K562 treated with DMSO at 1 percent for 12 hours (cell line): ENCODE data around the gene HLA-DQB2. TPM values are rescaled to one million over a fixed set of nuclear protein-coding genes. Genes with fewer than 3 reads are reported as not detected.

Experiments used
- total RNA-seq: library from RNA; unstranded; fragments of 300-600 nt; gene quantifications from 2 replicates; pipeline ENCODE4 v1.2.3, GENCODE V29; 2022; ENCODE audit not compliant: insufficient read depth

HLA-DQB2 gene
- not detected in 2 replicates for total RNA-seq

GRCh38 chr6:32763421-32763820, at the start of gene HLA-DQB2:
HLA-DQB2 (minus strand) TSS chr6:32763532; CDS start chr6:32763470, 62 bp downstream.

GRCh38 chr6:32741031-32741960, 22.0 kb downstream of the HLA-DQB2 start, which contains the start of gene HLA-DQA2:
HLA-DQA2 (plus strand) TSS chr6:32741391; CDS start chr6:32741444, 53 bp downstream.

Other genes starting within 250 kb of the HLA-DQB2 start
- not detected in 2 replicates for gene HLA-DRB5, start 233.2 kb downstream of the HLA-DQB2 start, total RNA-seq
- gene HLA-DRB1, start 173.7 kb downstream of the HLA-DQB2 start, total RNA-seq = not detected in 2 replicates
- gene HLA-DQA1, start 126.1 kb downstream of the HLA-DQB2 start, total RNA-seq = not detected in 2 replicates
- gene HLA-DQB1, start 96.9 kb downstream of the HLA-DQB2 start, total RNA-seq = not detected in 2 replicates
- gene HLA-DQA2, start 22.1 kb downstream of the HLA-DQB2 start, total RNA-seq = not detected in 2 replicates
- 0.86 and 2.0 TPM in 2 replicates for gene HLA-DOB, start 53.5 kb upstream of the HLA-DQB2 start, total RNA-seq
- gene TAP2, start 75.2 kb upstream of the HLA-DQB2 start, total RNA-seq = 23.1 and 30.2 TPM in 2 replicates
- gene PSMB8, start 80.5 kb upstream of the HLA-DQB2 start, total RNA-seq = 20.9 and 27.9 TPM in 2 replicates
- gene TAP1, start 90.2 kb upstream of the HLA-DQB2 start, total RNA-seq = 16.2 and 24.6 TPM in 2 replicates
- 46.8 and 54.1 TPM in 2 replicates for gene PSMB9, start 90.7 kb upstream of the HLA-DQB2 start, total RNA-seq
- not detected in 2 replicates for gene HLA-DMB, start 177.5 kb upstream of the HLA-DQB2 start, total RNA-seq
- gene HLA-DMA, start 189.6 kb upstream of the HLA-DQB2 start, total RNA-seq = not detected in 2 replicates
- 98.6 and 283 TPM in 2 replicates for gene BRD2, start 205.1 kb upstream of the HLA-DQB2 start, total RNA-seq
- gene HLA-DOA, start 246.1 kb upstream of the HLA-DQB2 start, total RNA-seq = not detected in 2 replicates